Rectal smooth muscle tissue (tissue), 1 donor: ENCODE data around the gene FOXP1.
A peak's percentile ranks its signal among the peaks of the same experiment; 100 is the strongest.
"Not testable (repeated sequence)": the region's sequence is repeated elsewhere in the genome, so short reads cannot be mapped to it uniquely, and the experiment has no call there.

Experiments
- H3K27ac ChIP-seq: one replicate; pipeline ENCODE4 v1.7.0; 2013; ENCODE audit warnings: low read depth, low read length, inconsistent platforms
- H3K27me3 ChIP-seq: one replicate; pipeline ENCODE4 v1.7.0; 2013; ENCODE audit warnings: low read length; ENCODE audit not compliant: control insufficient read depth, insufficient read depth
- H3K36me3 ChIP-seq: one replicate; pipeline ENCODE4 v1.7.0; 2013; ENCODE audit warnings: low read length; ENCODE audit not compliant: control insufficient read depth, insufficient read depth
- H3K4me1 ChIP-seq: one replicate; pipeline ENCODE4 v1.7.0; 2013; ENCODE audit warnings: low read length; ENCODE audit not compliant: control insufficient read depth, insufficient read depth
- H3K4me3 ChIP-seq: one replicate; pipeline ENCODE4 v1.7.0; 2013; ENCODE audit warnings: low read length
- H3K9ac ChIP-seq: one replicate; pipeline ENCODE4 v1.7.0; 2013; ENCODE audit warnings: low read length

The FOXP1 gene

DNA sequence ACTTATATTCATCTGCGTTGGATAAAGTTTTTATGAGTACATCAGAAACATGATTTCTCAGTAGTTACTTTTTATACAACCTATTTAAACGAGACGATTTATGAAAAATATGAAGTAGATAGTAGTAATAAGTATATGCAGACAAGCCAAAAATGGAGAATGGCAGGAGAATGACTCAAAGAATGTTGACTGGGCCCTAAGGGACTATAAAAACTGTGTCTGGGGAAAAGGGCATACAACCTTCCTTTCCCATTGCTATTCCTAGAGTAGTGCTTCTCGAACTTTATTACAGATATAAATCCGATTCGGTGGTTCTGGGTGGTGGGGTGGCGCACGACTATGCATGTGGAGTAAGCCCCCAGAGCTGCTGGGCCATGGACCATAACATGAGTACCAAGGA is 558.5 kb downstream of the FOXP1 start:
- Histone ChIP-seq H3K9ac (no peak overlapping the region), H3K36me3 (peaks cover 5% of the 10 kb centered on the region), H3K27ac (no peak overlapping the region), H3K27me3 (no peaks in the 10 kb centered on the region), H3K4me3 (no peak overlapping the region), H3K4me1 (peaks cover 4% of the 10 kb centered on the region)

DNA sequence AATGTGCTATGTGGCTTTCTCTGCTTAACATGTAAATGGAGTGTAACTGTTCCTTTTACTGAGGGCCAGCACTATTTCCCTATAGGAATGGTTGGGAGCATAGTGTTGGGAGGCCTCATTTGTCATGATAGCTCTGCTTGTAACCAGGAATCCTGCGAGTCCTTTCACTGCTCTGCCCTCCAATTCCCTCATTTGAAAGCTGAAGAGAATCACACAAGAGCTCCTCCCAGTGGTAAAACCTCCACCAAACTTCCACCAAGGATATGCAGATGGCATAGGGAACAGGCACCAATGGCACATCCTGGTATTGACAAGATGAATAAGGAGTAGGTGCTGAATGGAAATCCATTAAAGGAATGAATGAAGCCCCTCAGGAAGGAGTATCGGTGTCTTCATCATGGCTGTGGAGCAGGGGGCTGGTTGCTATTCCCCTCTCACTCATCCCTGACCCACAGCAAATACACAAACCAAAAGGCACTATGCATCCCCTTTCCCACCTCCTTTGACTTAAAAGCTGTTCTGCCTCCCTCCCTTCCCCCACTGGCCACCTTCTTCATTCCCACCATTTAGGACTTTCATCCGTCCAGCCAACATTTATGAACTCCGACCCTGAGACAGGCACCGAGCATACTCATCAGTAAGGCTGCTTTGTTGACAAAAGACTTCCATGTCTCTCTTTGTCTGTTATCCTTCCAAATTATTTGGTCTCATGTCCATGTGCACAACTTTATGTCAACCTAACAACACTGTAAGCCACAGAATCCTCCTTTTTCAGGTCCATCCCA is 560.8 kb downstream of the FOXP1 start:
- peaks cover 7% of the 10 kb centered on the region for H3K4me1 ChIP-seq

DNA sequence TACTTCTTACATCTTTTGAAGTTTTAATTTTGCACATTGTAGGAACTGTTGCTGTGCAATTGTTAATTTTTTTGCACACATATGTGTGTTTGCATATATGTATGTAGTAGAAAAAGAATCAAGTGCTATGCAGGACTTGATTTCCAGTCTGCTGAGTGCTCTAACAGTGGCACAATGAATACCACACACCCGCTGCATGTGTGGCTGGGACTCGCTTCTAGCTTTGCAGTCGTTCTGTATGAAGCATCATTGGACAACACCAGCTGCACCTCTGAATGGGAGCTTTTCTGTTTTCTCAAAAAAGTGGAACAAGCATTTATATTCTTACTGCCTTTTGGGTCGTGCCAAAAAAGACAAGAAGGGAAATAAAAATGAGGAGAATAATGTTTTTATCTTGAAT is 564.7 kb downstream of the FOXP1 start:
- H3K27ac ChIP-seq: no peak overlapping the region

More for the DNA sequence above, 560.8 kb downstream of the FOXP1 start:
- H3K36me3 ChIP-seq: peaks cover 5% of the 10 kb centered on the region
- H3K4me3 ChIP-seq: no peak overlapping the region
- no peak overlapping the region for H3K27ac ChIP-seq
- H3K27me3 ChIP-seq: no peaks in the 10 kb centered on the region
- no peak overlapping the region for H3K9ac ChIP-seq

DNA sequence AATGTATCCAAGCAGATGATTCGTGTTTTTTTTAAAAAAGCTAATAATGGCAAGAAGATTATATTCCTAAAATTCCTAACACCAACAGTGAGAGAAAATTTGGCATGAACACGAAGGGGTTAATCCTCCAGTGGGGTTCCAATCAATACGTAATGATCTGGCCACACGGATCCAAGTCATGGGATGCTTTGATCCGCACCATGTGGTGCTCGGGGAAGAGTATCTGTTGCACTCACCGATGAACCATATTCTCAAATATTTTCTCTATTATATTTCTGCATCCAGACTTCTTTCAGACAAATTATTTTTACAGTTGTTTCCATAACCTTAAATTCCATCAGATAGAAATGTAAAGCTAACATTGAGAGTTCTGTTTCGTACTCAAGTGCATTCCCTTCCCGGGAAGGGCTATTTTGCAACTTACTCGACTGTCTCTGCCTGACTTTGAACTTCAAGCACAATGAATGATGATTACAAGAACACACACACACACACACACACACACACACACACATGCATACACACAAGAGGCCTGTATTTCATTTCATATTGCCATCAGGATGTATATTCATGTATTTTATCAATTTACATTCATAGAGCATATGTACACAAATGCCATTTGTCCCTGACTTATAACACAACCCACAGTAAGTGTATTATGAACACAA is 567.2 kb downstream of the FOXP1 start:
- peak overlapping the region; percentile 10 for H3K27ac ChIP-seq
- H3K27me3 ChIP-seq: no peaks in the 10 kb centered on the region
- H3K36me3 ChIP-seq: peaks cover 7% of the 10 kb centered on the region
- peaks cover 14% of the 10 kb centered on the region for H3K4me1 ChIP-seq
- H3K4me3 ChIP-seq: no peak overlapping the region
- no peak overlapping the region for H3K9ac ChIP-seq

More for the DNA sequence above, 564.7 kb downstream of the FOXP1 start:
- peaks cover 9% of the 10 kb centered on the region for H3K36me3 ChIP-seq
- H3K27me3 ChIP-seq: no peaks in the 10 kb centered on the region
- H3K9ac ChIP-seq: no peak overlapping the region
- peaks cover 14% of the 10 kb centered on the region for H3K4me1 ChIP-seq
- H3K4me3 ChIP-seq: no peak overlapping the region

DNA sequence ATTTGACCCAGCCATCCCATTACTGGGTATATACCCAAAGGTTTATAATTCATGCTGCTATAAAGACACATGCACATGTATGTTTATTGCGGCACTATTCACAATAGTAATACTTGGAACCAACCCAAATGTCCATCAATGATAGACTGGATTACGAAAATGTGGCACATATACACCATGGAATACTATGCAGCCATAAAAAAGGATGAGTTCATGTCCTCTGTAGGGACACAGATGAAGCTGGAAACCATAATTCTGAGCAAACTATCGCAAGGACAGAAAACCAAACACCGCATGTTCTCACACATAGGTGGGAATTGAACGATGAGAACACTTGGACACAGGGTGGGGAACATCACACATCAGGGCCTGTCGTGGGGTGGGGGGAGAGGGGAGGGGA is 568.9 kb downstream of the FOXP1 start:
- peaks cover 14% of the 10 kb centered on the region for H3K4me1 ChIP-seq
- H3K9ac ChIP-seq, H3K36me3 ChIP-seq, H3K27ac ChIP-seq, H3K27me3 ChIP-seq, H3K4me3 ChIP-seq: not testable (repeated sequence)

DNA sequence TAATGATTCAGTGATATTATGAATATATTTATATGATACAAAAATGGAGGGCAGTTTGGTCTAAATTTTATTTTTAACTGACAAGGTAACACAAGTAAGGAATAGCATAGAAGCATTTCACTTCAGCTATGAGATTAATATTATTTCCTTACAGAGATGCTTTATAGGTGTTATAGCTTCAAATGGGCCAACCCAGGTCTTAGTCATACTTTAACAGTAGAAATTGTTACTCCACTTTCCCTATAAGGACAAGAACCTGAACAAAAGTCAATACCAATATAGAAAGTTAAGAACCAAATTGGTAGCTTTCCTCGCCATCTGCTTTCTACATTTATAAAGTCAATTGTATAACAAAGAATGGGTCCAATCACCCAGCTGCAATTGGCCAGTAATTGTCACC is 570.6 kb downstream of the FOXP1 start:
- Histone ChIP-seq H3K27ac (no peak overlapping the region), H3K4me1 (peaks cover 14% of the 10 kb centered on the region), H3K9ac (no peak overlapping the region), H3K36me3 (peaks cover 7% of the 10 kb centered on the region), H3K4me3 (no peak overlapping the region), H3K27me3 (no peaks in the 10 kb centered on the region)

DNA sequence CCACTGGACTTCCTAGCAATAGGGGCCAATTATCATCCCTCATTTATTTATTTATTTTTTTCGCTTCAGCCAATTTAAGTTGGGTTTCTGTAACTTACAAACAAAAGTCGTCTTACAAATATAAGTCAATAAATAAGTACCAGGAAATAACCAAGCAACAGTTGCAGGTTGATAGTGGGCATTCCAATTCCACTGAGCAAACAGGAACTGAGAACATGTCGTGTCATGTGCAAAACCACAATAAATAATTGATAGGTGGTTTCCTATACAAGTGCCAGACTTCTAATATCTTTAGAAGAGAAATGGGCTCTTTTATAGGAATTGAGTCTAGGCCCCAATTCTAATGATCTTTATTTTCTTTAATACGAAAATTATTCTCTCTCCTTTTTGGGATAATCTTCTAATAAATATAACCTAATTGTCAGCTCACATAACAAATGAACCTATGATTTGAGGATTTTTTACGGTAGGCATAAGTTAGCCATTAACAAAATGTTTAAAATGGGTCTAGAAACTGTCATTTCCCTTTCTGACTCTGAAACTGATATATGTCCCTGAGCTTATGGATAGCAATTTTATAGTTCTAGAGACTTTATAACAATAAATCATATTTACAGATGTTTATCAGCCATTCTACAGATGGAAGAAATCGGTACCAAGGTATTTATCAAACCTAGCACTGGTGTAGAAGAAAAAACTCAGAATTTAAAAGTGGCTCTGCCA is 571.8 kb downstream of the FOXP1 start:
- Histone ChIP-seq H3K4me3 (no peak overlapping the region), H3K27me3 (no peaks in the 10 kb centered on the region), H3K9ac (no peak overlapping the region), H3K27ac (no peak overlapping the region), H3K36me3 (peaks cover 7% of the 10 kb centered on the region), H3K4me1 (peaks cover 12% of the 10 kb centered on the region)

DNA sequence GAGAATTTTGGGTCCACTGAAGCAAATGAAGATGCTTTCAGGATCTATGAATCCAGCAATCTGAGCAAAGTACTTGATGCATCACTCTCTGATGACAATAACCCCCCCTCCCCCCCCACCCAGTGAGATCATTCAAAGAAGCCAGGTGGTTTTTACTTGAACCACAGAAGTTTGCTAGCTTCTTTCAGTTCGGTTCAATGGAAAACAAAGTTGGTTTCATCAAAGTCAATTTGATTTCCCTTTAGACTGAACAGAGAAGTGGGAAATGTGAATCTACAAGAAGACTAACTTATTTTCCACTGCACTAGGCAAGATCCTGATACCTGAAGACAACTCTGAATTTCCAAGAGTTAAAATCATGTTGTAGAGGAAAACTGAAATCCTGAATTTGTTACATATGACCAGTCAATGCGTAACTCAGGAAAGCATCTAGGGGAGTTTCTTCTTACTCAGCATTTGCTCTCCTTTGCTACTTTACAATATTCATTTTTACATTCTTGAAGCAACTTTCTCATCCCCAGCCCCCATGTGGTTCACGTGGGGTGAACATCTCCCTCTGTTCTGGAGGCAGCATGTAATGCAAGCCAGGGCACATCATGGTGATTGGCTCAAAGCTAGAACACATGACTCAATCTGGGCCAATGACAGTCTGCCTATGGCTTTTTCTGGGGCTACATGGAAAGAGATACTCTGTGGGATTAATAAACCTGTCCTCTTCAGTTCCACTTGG is 572.6 kb downstream of the FOXP1 start:
- Histone ChIP-seq H3K27ac (no peak overlapping the region), H3K4me1 (peaks cover 12% of the 10 kb centered on the region), H3K4me3 (no peak overlapping the region), H3K27me3 (no peaks in the 10 kb centered on the region), H3K9ac (no peak overlapping the region), H3K36me3 (peaks cover 7% of the 10 kb centered on the region)

DNA sequence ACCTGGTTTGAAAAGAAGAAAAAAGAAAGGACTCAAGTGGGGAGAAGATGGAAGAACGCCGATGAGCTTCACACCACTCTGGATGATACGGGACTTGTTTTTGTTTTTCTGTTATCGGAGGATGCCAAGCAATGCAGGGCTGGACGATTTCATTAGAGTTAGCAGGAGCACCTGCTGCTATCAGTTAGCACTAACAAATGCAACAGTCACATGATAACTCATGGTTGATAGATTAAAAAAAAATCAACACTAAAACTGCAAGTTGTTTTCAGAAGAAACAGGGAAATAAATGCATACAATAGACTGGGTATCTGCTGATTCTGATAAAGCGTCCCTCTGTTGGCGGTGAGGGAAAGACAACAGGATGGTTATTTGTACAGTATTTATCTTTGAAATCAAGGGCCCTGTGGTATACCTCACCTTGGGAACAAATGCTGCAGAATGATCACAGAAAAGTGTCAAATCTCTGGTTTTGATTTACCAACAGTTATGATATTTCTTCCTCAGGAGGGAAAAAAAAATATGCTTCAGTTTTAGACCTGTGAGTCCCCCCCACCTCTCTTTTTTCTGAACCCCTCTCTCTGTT is 575.1 kb downstream of the FOXP1 start:
- Histone ChIP-seq H3K27ac (peak overlapping the region; percentile 60), H3K27me3 (no peaks in the 10 kb centered on the region), H3K4me3 (no peak overlapping the region), H3K9ac (no peak overlapping the region), H3K36me3 (peaks cover 3% of the 10 kb centered on the region), H3K4me1 (peaks cover 18% of the 10 kb centered on the region)

DNA sequence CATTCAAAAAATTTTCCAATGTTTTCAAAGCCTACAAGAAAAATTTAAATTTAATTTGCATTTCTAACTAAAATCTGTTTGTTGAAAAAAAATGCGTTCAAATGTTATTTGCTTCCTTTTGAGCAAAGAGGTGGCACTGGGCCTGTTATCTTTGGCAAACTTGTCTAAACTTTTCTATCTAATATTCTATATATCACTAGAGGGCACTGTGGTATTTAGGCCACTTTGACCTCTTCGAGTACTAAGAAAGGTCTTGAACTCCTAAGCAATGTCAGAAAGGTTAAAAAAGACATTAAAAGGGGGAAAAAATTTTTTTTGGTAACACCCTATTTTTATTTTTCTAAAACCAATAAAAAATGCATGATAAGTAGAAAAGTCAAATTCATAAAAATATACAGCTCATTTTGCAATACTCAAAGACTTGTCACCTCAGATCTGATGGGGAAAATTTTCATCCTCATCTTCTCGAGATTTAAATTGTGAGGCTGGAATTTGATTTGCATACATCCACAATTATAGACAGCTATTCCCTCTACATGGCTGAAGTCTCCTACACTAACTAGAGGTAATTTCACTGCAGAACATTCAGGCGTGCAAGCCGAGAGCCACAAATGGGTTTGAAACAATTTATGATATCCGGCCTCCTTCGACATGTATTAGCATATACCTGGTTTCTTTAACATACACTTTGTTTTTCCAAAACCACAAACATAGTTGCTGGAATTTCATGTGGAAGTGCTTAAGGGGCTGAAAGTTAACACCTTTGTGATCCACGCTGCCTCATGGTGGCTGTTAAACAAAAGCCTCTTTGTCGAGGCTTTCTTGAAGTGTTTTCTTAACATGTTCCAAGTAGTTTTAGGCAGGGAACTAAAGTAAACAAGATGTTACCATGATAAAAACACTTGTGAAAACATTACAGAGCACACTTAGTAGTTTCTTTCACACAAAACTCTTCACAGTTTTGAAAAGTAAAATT is 576.4 kb downstream of the FOXP1 start:
- Histone ChIP-seq H3K27me3 (no peaks in the 10 kb centered on the region), H3K4me1 (peaks cover 23% of the 10 kb centered on the region), H3K27ac (peak overlapping the region; percentile 60), H3K36me3 (no peaks in the 10 kb centered on the region), H3K4me3 (no peak overlapping the region), H3K9ac (no peak overlapping the region)

DNA sequence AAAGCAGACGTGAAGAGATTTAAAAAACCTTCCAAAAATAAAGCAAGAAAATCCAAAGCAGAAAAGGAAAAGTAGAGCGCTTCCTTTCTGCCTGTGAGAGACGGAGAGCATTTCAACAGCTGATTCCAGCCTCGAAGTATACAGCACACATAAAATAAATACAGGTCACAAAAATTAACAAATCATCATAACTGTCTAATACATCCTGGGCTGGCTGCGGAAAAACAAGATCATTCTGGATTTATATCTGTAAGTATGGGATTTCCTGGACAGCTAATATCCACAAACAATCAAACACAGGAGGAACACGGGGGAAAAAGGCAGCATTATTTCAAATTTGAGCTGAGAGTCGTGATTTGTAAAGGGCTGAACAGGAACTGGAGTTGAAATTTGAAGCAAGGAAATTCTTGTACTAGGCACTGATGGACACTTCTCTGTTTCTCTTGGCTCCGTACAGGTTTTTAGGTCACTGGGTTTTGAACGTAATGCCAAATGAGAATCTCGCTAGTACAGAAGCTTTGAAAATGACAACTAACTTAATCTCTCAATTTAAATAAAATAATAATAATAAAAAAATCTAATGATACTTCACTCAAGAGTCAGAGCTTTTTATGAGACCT is 577.7 kb downstream of the FOXP1 start:
- H3K9ac ChIP-seq: no peak overlapping the region
- H3K4me3 ChIP-seq: no peak overlapping the region
- no peaks in the 10 kb centered on the region for H3K36me3 ChIP-seq
- no peaks in the 10 kb centered on the region for H3K27me3 ChIP-seq
- H3K4me1 ChIP-seq: peaks cover 23% of the 10 kb centered on the region
- peak overlapping the region; percentile 55 for H3K27ac ChIP-seq
